ENCODE measurements around the gene EFCAB6.

DNA sequence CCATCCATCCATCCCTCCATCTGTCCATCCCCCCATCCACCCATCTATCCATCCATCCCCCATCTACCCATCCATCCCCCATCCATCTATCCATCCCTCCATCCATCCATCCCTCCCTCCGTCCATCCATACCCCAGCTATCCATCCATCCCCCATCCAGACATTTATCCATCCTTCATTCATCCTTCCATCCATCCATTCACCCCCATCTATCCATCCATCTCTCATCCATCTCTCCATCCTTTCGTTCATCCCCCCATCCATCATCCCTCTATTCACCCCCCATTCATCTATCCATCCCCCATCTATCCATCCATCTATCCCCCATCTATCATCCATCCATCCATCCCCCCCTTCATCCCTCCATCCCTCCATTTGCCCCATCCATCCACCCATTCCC, 302.8 kb downstream of the EFCAB6 start:
- TF ChIP-seq POLR2A (IDR thresholded peaks at IDR 0.05; ENCODE audit: low read depth, low read length) = no peak
- no peak for TF ChIP-seq POLR2AphosphoS5 (IDR thresholded peaks at IDR 0.05; ENCODE audit: low read depth, low read length)
- TF ChIP-seq TAF1 (IDR thresholded peaks at IDR 0.05; ENCODE audit: borderline replicate concordance, low read depth, low read length) = no peak
